GM19455 (cell line): ENCODE measurements around the gene C1QC.

Source experiments
- ATAC-seq: cut with Tn5 transposase; IDR thresholded peaks from one replicate; pipeline ENCODE4 v1.9.1; 2021; ENCODE audit not compliant: unreplicated experiment

C1QC gene

DNA sequence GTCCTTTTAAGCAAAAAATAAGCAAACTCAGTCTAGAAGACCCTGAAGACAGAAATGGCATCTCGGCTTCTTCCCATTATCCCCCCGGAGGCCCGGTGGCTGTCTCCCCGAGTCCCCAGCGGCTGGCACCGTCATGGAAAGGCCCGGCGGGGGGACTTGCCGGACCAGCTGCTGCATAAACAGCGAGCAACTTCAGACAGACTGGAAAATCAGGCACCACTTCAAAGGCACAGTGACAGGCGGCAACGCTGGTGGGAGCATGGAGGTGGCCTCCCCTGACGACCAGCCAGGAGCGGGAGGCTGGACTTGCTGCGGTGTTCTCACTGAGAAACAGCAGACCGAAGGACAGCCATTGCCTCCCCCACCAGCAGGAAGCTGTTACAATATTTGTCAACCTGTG lies 25.4 kb upstream of the C1QC start:
- ATAC-seq, result no peak

GRCh38 chr1:22619252-22619651 lies 24.2 kb upstream of the C1QC start:
- ATAC-seq, result no peak

GRCh38 chr1:22619798-22620197 lies 23.6 kb upstream of the C1QC start:
- ATAC-seq, result no peak

GRCh38 chr1:22621761-22622160 lies 21.7 kb upstream of the C1QC start:
- ATAC-seq, result no peak

DNA sequence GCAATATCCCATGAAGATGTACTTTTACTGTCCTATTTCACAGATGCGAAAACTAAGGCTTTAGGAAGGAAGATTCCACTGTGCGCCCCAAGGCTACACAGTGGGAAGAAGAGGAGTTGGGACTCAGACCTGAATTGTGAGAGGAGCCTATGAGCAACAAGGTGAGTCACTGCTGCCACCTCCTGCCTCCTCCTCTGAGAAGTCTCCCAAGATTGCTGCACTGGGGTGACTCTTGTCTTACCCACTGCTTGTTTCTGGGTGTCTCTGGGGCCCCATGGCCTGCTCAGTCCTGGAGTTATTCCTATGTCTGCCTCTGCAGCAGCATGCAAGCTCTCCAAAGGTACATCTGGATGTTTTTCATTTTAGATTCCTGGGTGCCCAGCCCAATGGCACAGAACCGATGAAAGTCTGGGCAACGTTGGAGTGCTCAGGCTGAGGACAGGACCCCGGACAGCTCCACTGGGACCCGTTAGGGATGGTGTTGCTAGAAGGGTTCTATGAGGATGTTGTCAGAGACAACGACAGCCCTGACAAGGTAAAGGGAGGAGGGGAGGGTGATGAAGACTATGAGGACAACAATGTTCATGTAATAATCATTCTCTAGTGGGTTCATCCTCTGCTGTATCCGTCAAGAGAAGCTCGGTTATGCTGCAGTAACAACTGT lies 18.0 kb upstream of the C1QC start:
- no peak for ATAC-seq

GRCh38 chr1:22626237-22627157 lies 16.9 kb upstream of the C1QC start:
- ATAC-seq, result no peak

DNA sequence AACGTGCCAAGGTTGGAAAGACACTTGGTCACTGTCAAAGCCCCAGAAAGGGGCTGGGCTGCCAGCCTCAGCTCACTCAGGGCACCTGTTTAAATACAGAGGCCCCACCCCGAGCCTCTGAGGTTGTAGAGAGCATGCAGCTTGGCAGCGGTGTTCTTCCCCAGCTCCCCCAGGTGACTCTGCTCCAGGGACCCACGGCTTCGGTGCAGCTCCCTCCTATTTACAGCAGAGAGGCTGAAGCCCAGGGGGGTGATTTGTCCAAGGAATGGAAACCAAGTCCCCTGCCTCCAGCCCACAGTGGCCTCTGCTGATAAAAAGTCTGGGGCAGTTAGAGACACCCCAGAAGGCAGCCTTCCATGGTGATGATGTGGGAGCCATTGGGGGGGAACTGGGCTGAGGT lies 16.1 kb upstream of the C1QC start:
- no peak for ATAC-seq

- no peak for ATAC-seq
Measured at GRCh38 chr1:22628698-22629444, 14.6 kb upstream of the C1QC start.

GRCh38 chr1:22629886-22630285 lies 13.5 kb upstream of the C1QC start:
- no peak for ATAC-seq

GRCh38 chr1:22633697-22634463 lies 9.6 kb upstream of the C1QC start:
- no peak for ATAC-seq

GRCh38 chr1:22635436-22635835 lies 8.0 kb upstream of the C1QC start:
- no peak for ATAC-seq

GRCh38 chr1:22636353-22636752 lies 7.1 kb upstream of the C1QC start, which contains the start of gene C1QA:
TSS of gene C1QA (plus strand) at chr1:22636628. CDS start at chr1:22637617, 989 bp downstream.
- ATAC-seq, result no peak

- no peak for ATAC-seq
Measured at GRCh38 chr1:22636927-22637326, 6.5 kb upstream of the C1QC start.

DNA sequence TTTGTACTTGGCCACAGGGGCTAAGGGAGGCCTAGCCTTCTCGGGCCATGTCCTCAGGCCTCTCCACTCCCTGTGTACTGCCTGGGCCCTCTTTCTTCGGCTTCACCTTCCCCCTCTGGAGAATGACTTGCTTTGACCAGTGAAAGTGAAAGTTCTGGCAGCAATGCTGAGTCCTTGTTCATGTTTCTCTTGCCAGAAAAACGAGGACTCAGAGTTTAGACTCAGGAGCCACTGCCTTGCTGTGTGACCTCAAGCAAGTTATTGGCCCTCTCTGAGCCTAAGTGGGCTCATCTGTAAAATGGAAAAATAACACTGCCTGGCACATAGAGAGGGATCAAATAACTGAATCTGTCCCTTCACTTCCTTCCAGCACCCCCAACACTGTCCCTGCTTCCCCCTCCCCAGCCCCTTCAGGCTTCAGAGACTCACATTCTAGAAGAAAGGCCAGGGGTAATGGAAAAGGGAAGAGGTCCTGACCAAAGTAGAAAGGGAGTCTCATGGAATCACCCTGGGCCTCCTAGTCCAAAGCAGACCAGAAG lies 5.5 kb upstream of the C1QC start:
- no peak for ATAC-seq

- ATAC-seq, result no peak
Measured at GRCh38 chr1:22638476-22639234, 4.8 kb upstream of the C1QC start.

DNA sequence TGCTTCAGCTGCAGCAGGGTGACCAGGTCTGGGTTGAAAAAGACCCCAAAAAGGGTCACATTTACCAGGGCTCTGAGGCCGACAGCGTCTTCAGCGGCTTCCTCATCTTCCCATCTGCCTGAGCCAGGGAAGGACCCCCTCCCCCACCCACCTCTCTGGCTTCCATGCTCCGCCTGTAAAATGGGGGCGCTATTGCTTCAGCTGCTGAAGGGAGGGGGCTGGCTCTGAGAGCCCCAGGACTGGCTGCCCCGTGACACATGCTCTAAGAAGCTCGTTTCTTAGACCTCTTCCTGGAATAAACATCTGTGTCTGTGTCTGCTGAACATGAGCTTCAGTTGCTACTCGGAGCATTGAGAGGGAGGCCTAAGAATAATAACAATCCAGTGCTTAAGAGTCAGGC lies 4.1 kb upstream of the C1QC start:
- ATAC-seq, result no peak

DNA sequence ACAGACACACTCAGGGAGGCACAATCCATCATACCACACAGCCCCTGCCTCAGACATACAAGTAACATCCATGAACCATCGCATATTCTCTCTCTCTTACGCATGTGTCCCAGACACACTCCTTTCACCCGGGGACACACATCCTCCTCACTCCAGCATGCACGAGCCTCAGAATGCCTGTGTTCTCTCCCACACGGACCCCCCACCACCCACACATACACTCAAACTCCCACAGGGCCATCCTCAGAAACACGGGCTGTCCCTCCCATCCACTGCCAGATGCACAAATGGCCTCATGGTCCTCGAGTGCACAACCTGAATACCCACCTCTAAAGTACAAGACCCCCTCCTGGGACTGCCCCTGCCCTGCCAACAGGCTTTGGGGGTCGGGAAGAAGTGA lies 2.2 kb upstream of the C1QC start:
- ATAC-seq, result no peak

DNA sequence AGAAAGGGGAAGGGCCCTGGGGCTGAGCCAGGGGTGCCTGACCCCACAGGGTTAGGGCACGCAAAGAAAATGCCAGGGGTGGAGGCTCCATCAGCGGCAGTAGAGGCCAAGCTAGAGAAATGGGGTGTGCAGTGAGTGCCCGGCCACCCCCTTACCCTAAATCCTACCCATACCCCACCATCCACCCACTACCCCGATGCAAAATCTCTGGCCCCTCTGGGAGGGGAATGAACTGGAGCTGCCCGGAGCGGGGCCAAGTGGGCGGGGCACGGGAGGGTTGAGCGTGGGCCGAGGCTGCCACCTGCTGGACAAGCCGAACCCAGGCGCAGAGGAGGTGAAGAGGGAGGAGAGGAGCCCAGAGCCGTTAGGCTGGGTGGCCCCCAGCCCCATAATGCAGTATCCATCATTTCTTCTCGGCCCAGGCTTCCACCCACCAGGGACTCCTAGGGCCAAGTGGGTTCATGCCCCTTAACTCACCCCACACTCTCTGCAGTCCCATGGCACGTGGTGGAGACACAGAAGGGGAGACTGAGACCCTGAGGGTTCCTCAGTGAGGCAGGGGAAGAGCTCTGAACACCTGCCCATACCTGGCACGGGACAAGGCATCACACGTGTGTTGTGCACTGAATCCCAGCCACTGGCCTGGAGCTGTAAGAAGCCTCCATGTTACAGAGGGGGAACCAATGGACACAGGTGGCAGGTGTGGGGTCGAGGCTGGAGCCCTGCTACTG lies 1.4 kb upstream of the C1QC start:
- no peak for ATAC-seq

DNA sequence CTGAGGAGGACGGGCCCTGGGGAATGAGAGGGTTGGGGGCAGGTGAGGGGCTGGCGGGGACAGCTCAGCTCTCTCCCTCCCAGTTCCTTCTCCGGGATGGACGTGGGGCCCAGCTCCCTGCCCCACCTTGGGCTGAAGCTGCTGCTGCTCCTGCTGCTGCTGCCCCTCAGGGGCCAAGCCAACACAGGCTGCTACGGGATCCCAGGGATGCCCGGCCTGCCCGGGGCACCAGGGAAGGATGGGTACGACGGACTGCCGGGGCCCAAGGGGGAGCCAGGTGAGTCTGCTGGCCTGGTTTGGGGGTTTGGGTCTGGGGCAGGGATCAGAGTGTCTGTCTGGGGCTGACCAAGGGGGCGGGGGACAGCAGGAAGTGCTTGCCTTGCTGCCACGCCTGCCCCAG lies 495 bp downstream of the C1QC start:
- no peak for ATAC-seq
